SK-N-MC (cell line): Measurements from ENCODE around the gene SAFB2.

Source experiments
- EZH2 ChIP-seq: fragments of 200-600 bp; sonication (generic); IDR thresholded peaks from one replicate; pipeline ENCODE4 v1.6.1; 2017; ENCODE audit warnings: antibody characterized with exemption
- POLR2AphosphoS5 ChIP-seq: IDR thresholded peaks from 2 replicates; pipeline ENCODE4 v1.6.1; 2012; ENCODE audit warnings: mild to moderate bottlenecking, low read depth, low read length, borderline replicate concordance

DNA sequence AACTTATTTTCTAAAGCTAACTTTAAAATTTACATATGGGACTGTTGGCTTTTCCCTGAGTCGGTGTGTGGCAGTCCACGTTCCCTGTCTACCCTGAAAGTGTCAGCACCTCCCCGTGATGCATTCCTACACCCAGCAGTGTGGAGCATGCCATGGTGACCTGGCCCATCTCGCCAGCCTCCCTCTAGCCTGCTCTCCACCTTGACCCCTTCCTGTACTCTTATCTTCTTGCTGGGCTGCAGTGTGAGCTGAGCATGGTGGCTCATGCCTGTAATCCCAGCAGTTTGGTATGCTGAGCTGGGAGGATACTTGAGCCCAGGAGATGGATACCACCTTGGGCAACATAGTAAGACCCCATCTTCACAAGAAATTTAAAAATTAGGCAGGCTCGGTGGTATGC is 32.4 kb upstream of the SAFB2 start:
- no peak for TF ChIP-seq POLR2AphosphoS5
- no peak for TF ChIP-seq EZH2
